ENCODE data around the gene TBC1D20. TPM values are rescaled to one million over a fixed set of nuclear protein-coding genes. Genes with fewer than 3 reads are reported as not detected.
"Not testable (repeated sequence)": the region's sequence is repeated elsewhere in the genome, so short reads cannot be mapped to it uniquely, and the experiment has no call there.

The TBC1D20 gene
- total RNA-seq, 2 donors from 2014 or later, result 26.7 to 28.2 TPM

DNA sequence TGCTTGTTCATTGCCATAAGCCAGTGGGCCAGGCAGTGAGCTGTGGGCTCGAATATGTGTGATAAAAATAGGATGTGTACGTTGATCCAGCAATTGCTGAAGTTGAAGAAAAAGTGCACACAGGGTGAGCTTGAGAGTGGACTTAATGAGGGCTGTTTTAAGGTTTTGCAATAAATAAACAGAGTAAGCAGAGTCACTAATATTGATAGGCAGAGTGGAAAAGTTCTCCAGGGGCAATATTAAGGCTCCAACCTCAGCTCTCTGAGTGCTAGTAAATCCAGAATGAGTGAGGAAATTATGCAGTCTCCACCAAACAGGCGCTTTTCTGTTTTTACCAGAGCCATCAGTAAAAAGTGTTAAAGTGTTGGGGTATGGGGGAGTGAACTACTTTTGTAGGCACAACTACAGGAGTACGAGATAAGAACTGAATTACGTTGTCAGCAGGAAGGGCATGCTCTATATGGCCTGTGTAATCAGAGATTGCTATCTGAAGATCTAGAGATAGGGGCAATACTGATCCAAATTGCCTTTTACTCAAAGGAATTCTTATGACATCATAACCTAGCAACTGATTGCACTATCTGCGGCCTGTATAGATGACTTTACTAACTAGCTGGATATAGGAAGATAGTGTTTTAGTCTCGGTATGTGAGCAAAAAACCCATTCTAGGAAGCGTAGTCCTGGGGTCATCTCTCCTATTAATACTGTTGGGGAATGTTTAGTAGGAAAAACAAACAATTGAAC lies 7.6 kb upstream of the TBC1D20 start:
- DNase-seq (no peak), ATAC-seq (replicated peaks in 1 of 2) (no peak)
- Mint-ChIP-seq H3K4me1 (ENCODE audit: low read depth) (no peaks in the 10 kb centered on the region), H3K27me3 (ENCODE audit: low read depth) (no peaks in the 10 kb centered on the region), H3K4me3 (no peak overlapping the region), H3K27ac (no peak overlapping the region), H3K36me3 (ENCODE audit: insufficient read depth in 2 of 2) (peaks cover 2 to 10% of the 10 kb centered on the region in 2 donors), H3K9me3 (peaks cover 3 to 6% of the 10 kb centered on the region in 2 donors)

- Mint-ChIP-seq H3K4me3 (no peak overlapping the region), H3K4me1 (ENCODE audit: low read depth) (peaks cover 6% of the 10 kb centered on the region), H3K27me3 (ENCODE audit: low read depth) (no peaks in the 10 kb centered on the region), H3K27ac (no peak overlapping the region), H3K36me3 (ENCODE audit: insufficient read depth in 2 of 2) (peaks cover 2 to 3% of the 10 kb centered on the region in 2 donors), H3K9me3 (peaks cover 3 to 6% of the 10 kb centered on the region in 2 donors)
- ATAC-seq (replicated peaks in 1 of 2) (no peak), DNase-seq (no peak)
These were observed 5.4 kb upstream of the TBC1D20 start for GRCh38 chr20:467755-468154.

- no peaks in the 10 kb centered on the region for H3K27me3 Mint-ChIP-seq (ENCODE audit: low read depth)
- H3K4me3 Mint-ChIP-seq, result peak overlapping the region; percentile 95 to 96
- DNase-seq, result peak; percentile 53 to 62
- peaks cover 2 to 6% of the 10 kb centered on the region in 2 donors for H3K36me3 Mint-ChIP-seq (ENCODE audit: insufficient read depth in 2 of 2)
- H3K4me1 Mint-ChIP-seq (ENCODE audit: low read depth), result peaks cover 53% of the 10 kb centered on the region
- peak; percentile 35 to 41 for ATAC-seq (replicated peaks in 1 of 2)
- H3K9me3 Mint-ChIP-seq, result no peaks in the 10 kb centered on the region
- peak overlapping the region; percentile 88 for H3K27ac Mint-ChIP-seq
These were observed 807 bp downstream of the TBC1D20 start for GRCh38 chr20:461254-462198.

GRCh38 chr20:460707-461106 lies 1.6 kb downstream of the TBC1D20 start:
- H3K27me3 Mint-ChIP-seq (ENCODE audit: low read depth), result no peaks in the 10 kb centered on the region
- H3K4me1 Mint-ChIP-seq (ENCODE audit: low read depth), result peaks cover 53% of the 10 kb centered on the region
- DNase-seq (no peak), ATAC-seq (replicated peaks in 1 of 2) (no peak)
- H3K27ac Mint-ChIP-seq, result peak overlapping the region; percentile 88
- peak overlapping the region; percentile 95 to 96 for H3K4me3 Mint-ChIP-seq
- H3K9me3 Mint-ChIP-seq, result no peaks in the 10 kb centered on the region
- H3K36me3 Mint-ChIP-seq (ENCODE audit: insufficient read depth in 2 of 2), result peaks cover 2 to 6% of the 10 kb centered on the region in 2 donors

GRCh38 chr20:460180-460579 lies 2.2 kb downstream of the TBC1D20 start:
- Mint-ChIP-seq H3K9me3 (no peaks in the 10 kb centered on the region), H3K36me3 (ENCODE audit: insufficient read depth in 2 of 2) (peaks cover 2 to 6% of the 10 kb centered on the region in 2 donors), H3K27me3 (ENCODE audit: low read depth) (no peaks in the 10 kb centered on the region), H3K4me3 (peak overlapping the region; percentile 95 to 96), H3K27ac (peak overlapping the region; percentile 88), H3K4me1 (ENCODE audit: low read depth) (peaks cover 53% of the 10 kb centered on the region)
- no peak for ATAC-seq (replicated peaks in 1 of 2)
- DNase-seq, result no peak

DNA sequence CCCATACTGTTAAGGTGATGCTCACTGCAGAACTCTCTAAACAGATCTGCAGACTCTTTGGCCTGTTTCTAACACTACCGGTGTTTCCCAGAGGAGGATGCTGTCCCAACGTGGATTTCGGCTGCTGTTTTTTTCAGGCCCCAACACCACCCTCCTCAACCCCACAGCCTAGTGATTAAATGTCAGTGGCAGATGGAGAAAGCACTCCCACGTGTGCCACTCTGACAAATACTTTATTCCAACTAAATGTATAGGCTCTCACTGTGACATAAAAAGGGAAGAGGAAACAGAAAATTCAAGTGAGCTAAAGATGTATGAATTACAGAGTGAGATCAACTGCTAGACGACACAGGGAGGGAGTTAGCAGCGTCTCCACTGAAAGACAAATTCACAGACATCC lies 3.6 kb downstream of the TBC1D20 start:
- peak overlapping the region; percentile 7 to 62 for H3K4me3 Mint-ChIP-seq
- DNase-seq (no peak), ATAC-seq (replicated peaks in 1 of 2) (no peak)
- H3K27ac Mint-ChIP-seq, result peak overlapping the region; percentile 50
- H3K36me3 Mint-ChIP-seq (ENCODE audit: insufficient read depth in 2 of 2), result peaks cover 2 to 6% of the 10 kb centered on the region in 2 donors
- H3K4me1 Mint-ChIP-seq (ENCODE audit: low read depth), result peaks cover 53% of the 10 kb centered on the region
- H3K9me3 Mint-ChIP-seq, result no peaks in the 10 kb centered on the region
- H3K27me3 Mint-ChIP-seq (ENCODE audit: low read depth), result no peaks in the 10 kb centered on the region

GRCh38 chr20:454951-455350 lies 7.4 kb downstream of the TBC1D20 start:
- Mint-ChIP-seq H3K9me3 (no peaks in the 10 kb centered on the region), H3K27me3 (ENCODE audit: low read depth) (no peaks in the 10 kb centered on the region), H3K36me3 (ENCODE audit: insufficient read depth in 2 of 2) (peaks cover 2 to 3% of the 10 kb centered on the region in 2 donors), H3K4me1 (ENCODE audit: low read depth) (peaks cover 30% of the 10 kb centered on the region), H3K27ac (no peak overlapping the region), H3K4me3 (no peak overlapping the region)
- ATAC-seq (replicated peaks in 1 of 2), result no peak
- DNase-seq, result no peak

- not testable (repeated sequence) for H3K27me3 Mint-ChIP-seq (ENCODE audit: low read depth); H3K9me3 Mint-ChIP-seq; ATAC-seq (replicated peaks in 1 of 2); H3K4me1 Mint-ChIP-seq (ENCODE audit: low read depth); H3K4me3 Mint-ChIP-seq; DNase-seq; H3K36me3 Mint-ChIP-seq (ENCODE audit: insufficient read depth in 2 of 2); H3K27ac Mint-ChIP-seq
These were observed 10.3 kb downstream of the TBC1D20 start for GRCh38 chr20:452021-452420.

DNA sequence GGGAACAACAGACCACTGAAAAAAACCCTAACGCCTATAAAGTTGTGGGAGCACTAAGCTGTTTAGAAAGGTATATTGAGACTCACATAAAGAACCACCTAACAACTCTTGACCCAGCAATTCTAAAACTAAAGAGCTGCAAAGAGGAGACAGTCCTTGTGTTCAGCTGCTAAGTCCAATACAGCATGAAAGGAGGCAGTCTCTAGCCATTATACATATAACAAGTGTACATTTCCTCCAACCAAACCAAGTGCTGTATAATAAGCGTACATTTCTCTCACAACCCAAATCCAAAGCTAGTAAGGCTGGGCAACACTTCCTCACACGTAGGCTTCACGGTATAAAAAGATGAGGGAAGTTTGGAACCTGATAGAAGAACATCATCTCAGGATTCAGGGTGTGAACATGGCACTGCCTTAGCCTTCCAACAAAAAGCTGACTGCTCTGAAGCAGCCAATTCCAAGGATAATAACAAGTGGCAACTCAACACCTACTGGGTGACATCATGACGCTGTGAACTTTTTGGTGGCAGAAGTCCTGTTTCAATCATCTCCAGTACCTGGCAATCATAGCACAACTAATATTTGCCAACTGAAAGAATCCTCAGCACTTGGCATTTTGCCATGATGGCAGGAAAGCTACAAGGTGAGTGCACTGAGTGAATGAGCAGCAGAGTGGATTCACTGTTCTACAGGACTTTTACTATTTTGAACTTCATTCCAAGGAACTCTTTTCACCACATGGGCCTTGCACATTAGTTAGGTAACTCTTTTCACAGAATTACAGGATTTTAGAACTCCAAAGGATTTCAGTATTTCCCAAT lies 16.6 kb downstream of the TBC1D20 start:
- H3K27ac Mint-ChIP-seq, result no peak overlapping the region
- DNase-seq (no peak), ATAC-seq (replicated peaks in 1 of 2) (no peak)
- no peaks in the 10 kb centered on the region for H3K27me3 Mint-ChIP-seq (ENCODE audit: low read depth)
- no peak overlapping the region for H3K4me3 Mint-ChIP-seq
- H3K36me3 Mint-ChIP-seq (ENCODE audit: insufficient read depth in 2 of 2), result peaks cover 5 to 13% of the 10 kb centered on the region in 2 donors
- H3K9me3 Mint-ChIP-seq, result no peaks in the 10 kb centered on the region
- peaks cover 15% of the 10 kb centered on the region for H3K4me1 Mint-ChIP-seq (ENCODE audit: low read depth)

DNA sequence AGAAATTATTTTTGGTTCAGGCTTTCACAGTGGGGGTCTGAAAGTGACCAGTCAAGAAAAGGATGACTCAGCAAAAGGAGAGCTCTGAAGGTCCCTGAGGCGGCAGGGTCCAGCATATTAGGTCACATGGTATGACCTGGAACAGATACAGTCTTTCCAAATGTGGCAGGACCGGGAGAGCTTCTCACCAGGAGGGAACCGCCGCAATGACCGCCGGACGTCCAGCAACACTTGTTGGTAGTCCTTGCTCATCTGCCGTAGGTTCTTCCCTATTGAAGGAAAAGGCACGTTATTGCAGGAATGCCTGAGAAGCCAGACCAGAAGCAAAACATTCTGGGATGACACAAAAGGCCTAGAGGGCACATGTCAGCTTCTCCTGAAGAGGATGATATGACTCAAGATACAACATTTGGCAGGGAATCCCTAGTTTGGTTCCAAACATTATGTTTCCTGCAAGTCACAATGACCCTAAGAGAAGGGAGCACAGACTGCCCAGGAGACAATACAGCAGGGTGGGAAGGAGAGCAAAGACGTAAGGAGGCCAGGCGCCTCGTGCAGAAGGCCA lies 17.4 kb downstream of the TBC1D20 start:
- Mint-ChIP-seq H3K36me3 (ENCODE audit: insufficient read depth in 2 of 2) (peaks cover 8 to 19% of the 10 kb centered on the region in 2 donors), H3K9me3 (no peaks in the 10 kb centered on the region), H3K27ac (no peak overlapping the region), H3K4me3 (no peak overlapping the region), H3K27me3 (ENCODE audit: low read depth) (no peaks in the 10 kb centered on the region), H3K4me1 (ENCODE audit: low read depth) (peaks cover 20% of the 10 kb centered on the region)
- DNase-seq (no peak), ATAC-seq (replicated peaks in 1 of 2) (no peak)

DNA sequence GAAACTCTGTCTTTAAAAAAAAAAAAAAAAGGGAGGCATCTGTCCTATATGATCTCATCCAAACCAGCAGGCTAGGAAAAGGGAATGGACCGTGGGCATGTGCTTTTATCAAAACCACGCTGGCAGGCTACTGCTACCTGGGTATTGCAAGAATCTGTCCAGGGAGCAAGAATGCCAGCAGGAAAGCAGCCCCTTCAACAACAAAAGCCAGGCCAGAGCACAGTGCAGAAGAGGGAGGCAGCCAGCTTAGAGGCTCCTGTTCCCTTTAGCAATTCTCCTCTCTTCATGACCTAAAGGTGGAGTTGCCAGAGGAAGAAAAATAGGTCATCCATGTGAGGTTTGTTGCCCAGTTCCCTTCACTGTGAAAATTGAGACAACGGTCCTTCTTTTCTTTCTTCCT lies 18.2 kb downstream of the TBC1D20 start:
- no peak overlapping the region for H3K27ac Mint-ChIP-seq
- H3K4me3 Mint-ChIP-seq, result no peak overlapping the region
- no peaks in the 10 kb centered on the region for H3K9me3 Mint-ChIP-seq
- H3K4me1 Mint-ChIP-seq (ENCODE audit: low read depth), result peaks cover 23% of the 10 kb centered on the region
- no peak for DNase-seq
- H3K36me3 Mint-ChIP-seq (ENCODE audit: insufficient read depth in 2 of 2), result peaks cover 9 to 23% of the 10 kb centered on the region in 2 donors
- no peak for ATAC-seq (replicated peaks in 1 of 2)
- no peaks in the 10 kb centered on the region for H3K27me3 Mint-ChIP-seq (ENCODE audit: low read depth)

GRCh38 chr20:443223-443775 lies 19.0 kb downstream of the TBC1D20 start:
- no peaks in the 10 kb centered on the region for H3K9me3 Mint-ChIP-seq
- no peak for DNase-seq
- H3K27me3 Mint-ChIP-seq (ENCODE audit: low read depth), result no peaks in the 10 kb centered on the region
- H3K36me3 Mint-ChIP-seq (ENCODE audit: insufficient read depth in 2 of 2), result peaks cover 9 to 23% of the 10 kb centered on the region in 2 donors
- no peak for ATAC-seq (replicated peaks in 1 of 2)
- H3K4me3 Mint-ChIP-seq, result no peak overlapping the region
- peaks cover 31% of the 10 kb centered on the region for H3K4me1 Mint-ChIP-seq (ENCODE audit: low read depth)
- H3K27ac Mint-ChIP-seq, result no peak overlapping the region

Measured in activated T-cell treated with anti-CD3 and anti-CD28 coated beads, Interleukin-2, amount 50 U/mL, for 72 hours (primary cell).